PC-3 (cell line): ENCODE measurements around the gene NTF3. TPM values are rescaled to one million over a fixed set of nuclear protein-coding genes. Genes with fewer than 3 reads are reported as not detected.

ENCODE experiments used
- ATAC-seq: fragments of 200-7000 bp; cut with Tn5 transposase; 2 replicates; pipeline ENCODE4 v1.9.1; 2020; ENCODE audit warnings: mild to moderate bottlenecking, moderate library complexity
- BruUV-seq: library from RNA; stranded (reverse); fragments of 400-500 nt; replicated peaks from 2 replicates; lab custom pipeline; 2021; lab: Mats Ljungman, UMichigan
- CTCF ChIA-PET: fragments of 300-600 bp; sonication (Branson Sonifier 250); formaldehyde crosslinking; loops from one replicate; lab custom pipeline; 2022; ENCODE audit warnings: antibody characterized with exemption; lab: Charles Lee
- POLR2A ChIA-PET: fragments of 300-600 bp; sonication (Branson Sonifier 250); formaldehyde crosslinking; loops from one replicate; lab custom pipeline; 2022; ENCODE audit warnings: antibody characterized with exemption; ENCODE audit not compliant: unreplicated experiment; lab: Charles Lee
- DNase-seq: peaks from one replicate; pipeline ENCODE4 v3.0.0-alpha.2; 2015
- H2AFZ ChIP-seq: fragments of 300-600 bp; sonication (generic); 2 replicates; pipeline ENCODE4 v1.6.0; 2016; ENCODE audit warnings: antibody characterized with exemption, low read length
- H3F3A ChIP-seq: fragments of 300-600 bp; sonication (generic); one replicate; pipeline ENCODE4 v1.6.0; 2017; ENCODE audit warnings: antibody characterized with exemption, low read length, control low read depth, mild to moderate bottlenecking; ENCODE audit not compliant: unreplicated experiment
- H3K27ac ChIP-seq: fragments of 300-600 bp; sonication (generic); 2 replicates; pipeline ENCODE4 v1.5.1; 2016; ENCODE audit warnings: mild to moderate bottlenecking, low read length
- H3K27me3 ChIP-seq: fragments of 300-600 bp; sonication (generic); 2 replicates; pipeline ENCODE4 v1.6.1; 2016; ENCODE audit warnings: low read length, mixed read lengths
- H3K36me3 ChIP-seq: fragments of 300-600 bp; sonication (generic); 2 replicates; pipeline ENCODE4 v1.6.1; 2016; ENCODE audit warnings: low read depth, mixed run types, low read length, mixed read lengths
- H3K4me1 ChIP-seq: fragments of 300-600 bp; sonication (generic); 2 replicates; pipeline ENCODE4 v1.5.1; 2016; ENCODE audit warnings: low read length; ENCODE audit not compliant: insufficient read depth
- H3K4me2 ChIP-seq: fragments of 300-600 bp; sonication (generic); 2 replicates; pipeline ENCODE4 v1.6.0; 2016; ENCODE audit warnings: low read length
- H3K4me3 ChIP-seq: fragments of 300-600 bp; sonication (generic); 2 replicates; pipeline ENCODE4 v1.5.1; 2016; ENCODE audit warnings: mild to moderate bottlenecking, low read length, mixed read lengths
- H3K79me2 ChIP-seq: fragments of 300-600 bp; sonication (generic); 2 replicates; pipeline ENCODE4 v1.6.1; 2017; ENCODE audit warnings: low read length, mixed read lengths
- H3K9ac ChIP-seq: fragments of 300-600 bp; sonication (generic); 2 replicates; pipeline ENCODE4 v1.6.0; 2016; ENCODE audit warnings: mild to moderate bottlenecking, low read length
- H3K9me2 ChIP-seq: fragments of 300-600 bp; sonication (generic); replicated peaks from 2 replicates; pipeline ENCODE4 v1.6.1; 2016; ENCODE audit warnings: mixed run types, low read length, mixed read lengths
- H3K9me3 ChIP-seq: fragments of 300-600 bp; sonication (generic); 2 replicates; pipeline ENCODE4 v1.6.1; 2016; ENCODE audit warnings: low read length, mixed read lengths
- H4K20me1 ChIP-seq: fragments of 300-600 bp; sonication (generic); 2 replicates; pipeline ENCODE4 v1.6.1; 2016; ENCODE audit warnings: low read length, mixed read lengths
- EZH2 ChIP-seq: fragments of 300-600 bp; sonication (generic); IDR thresholded peaks from one replicate; pipeline ENCODE4 v1.6.1; 2017; ENCODE audit warnings: antibody characterized with exemption, mild to moderate bottlenecking, low read length; ENCODE audit not compliant: unreplicated experiment
- EZH2phosphoT487 ChIP-seq: fragments of 300-600 bp; sonication (generic); IDR thresholded peaks from 2 replicates; pipeline ENCODE4 v1.6.1; 2018; ENCODE audit warnings: mild to moderate bottlenecking, antibody characterized with exemption, low read length, borderline replicate concordance
- intact Hi-C: fragments of 100-400 bp; cut with micrococcal nuclease; formaldehyde crosslinking; loops from 2 replicates; pipeline ENCODE4 v1.9.0; 2023
- total RNA-seq: library from RNA; depleted of rRNA; stranded (reverse); fragments of >200 nt; gene quantifications from 2 replicates; pipeline ENCODE4 v1.2.3, GENCODE V29; 2014
- TF ChIP-seq, protein P1 (sequence below): fragments of 300-600 bp; sonication (generic); conservative IDR thresholded peaks from 2 replicates; pipeline ENCODE4 v1.5.1; 2017; ENCODE audit warnings: antibody characterized with exemption, low read depth, mild to moderate bottlenecking, low read length

Gene NTF3
- total RNA-seq, 1 experiment from 2014 or later: not detected

DNA sequence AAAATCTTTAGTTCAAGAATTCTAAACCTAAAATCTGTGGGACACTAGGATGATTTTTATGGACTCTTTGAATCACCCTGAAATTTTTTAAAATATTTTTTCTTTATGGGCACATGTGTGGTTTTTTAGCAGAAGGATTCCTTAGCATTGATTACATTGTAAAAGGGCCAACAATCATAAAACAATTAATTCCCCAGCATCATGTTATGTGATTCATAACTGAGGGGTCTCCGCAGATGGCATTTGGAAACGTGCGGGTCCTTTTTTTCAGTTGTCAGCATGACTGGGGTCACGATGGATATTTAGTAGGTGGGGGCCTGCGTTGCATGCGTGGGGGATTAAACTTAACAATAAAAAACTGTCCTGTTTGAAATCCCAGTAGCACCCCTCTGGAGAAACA lies 52.5 kb downstream of the NTF3 start:
- intact Hi-C loops: no loop called here
- ChIA-PET CTCF (no interaction called here), POLR2A (no interaction called here)
- Histone ChIP-seq H2AFZ (no peak overlapping the region), H3K27ac (no peak overlapping the region), H3K9me3 (no peaks in the 10 kb centered on the region), H3K9me2 (no peaks in the 10 kb centered on the region), H3K4me2 (no peak overlapping the region), H3K79me2 (no peaks in the 10 kb centered on the region), H3K4me1 (no peaks in the 10 kb centered on the region), H3K9ac (no peak overlapping the region), H3K27me3 (no peaks in the 10 kb centered on the region), H3K36me3 (no peaks in the 10 kb centered on the region), H4K20me1 (no peaks in the 10 kb centered on the region), H3F3A (no peaks in the 10 kb centered on the region), H3K4me3 (no peak overlapping the region)
- ATAC-seq (no peak), DNase-seq (no peak)
- no peak for TF ChIP-seq EZH2
- TF ChIP-seq EZH2phosphoT487: no peak
- TF ChIP-seq, protein P1, sequence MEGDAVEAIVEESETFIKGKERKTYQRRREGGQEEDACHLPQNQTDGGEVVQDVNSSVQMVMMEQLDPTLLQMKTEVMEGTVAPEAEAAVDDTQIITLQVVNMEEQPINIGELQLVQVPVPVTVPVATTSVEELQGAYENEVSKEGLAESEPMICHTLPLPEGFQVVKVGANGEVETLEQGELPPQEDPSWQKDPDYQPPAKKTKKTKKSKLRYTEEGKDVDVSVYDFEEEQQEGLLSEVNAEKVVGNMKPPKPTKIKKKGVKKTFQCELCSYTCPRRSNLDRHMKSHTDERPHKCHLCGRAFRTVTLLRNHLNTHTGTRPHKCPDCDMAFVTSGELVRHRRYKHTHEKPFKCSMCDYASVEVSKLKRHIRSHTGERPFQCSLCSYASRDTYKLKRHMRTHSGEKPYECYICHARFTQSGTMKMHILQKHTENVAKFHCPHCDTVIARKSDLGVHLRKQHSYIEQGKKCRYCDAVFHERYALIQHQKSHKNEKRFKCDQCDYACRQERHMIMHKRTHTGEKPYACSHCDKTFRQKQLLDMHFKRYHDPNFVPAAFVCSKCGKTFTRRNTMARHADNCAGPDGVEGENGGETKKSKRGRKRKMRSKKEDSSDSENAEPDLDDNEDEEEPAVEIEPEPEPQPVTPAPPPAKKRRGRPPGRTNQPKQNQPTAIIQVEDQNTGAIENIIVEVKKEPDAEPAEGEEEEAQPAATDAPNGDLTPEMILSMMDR: no peak
- BruUV-seq: no TSS peak

GRCh38 chr12:5485454-5485853 lies 53.5 kb downstream of the NTF3 start:
- H2AFZ ChIP-seq: no peak overlapping the region
- no peaks in the 10 kb centered on the region for H3K4me1 ChIP-seq
- no peaks in the 10 kb centered on the region for H3K9me3 ChIP-seq
- no peaks in the 10 kb centered on the region; the same call in 1 of the 2 replicates for H3K27me3 ChIP-seq
- no peaks in the 10 kb centered on the region for H3F3A ChIP-seq
- no peak overlapping the region for H3K4me3 ChIP-seq
- H4K20me1 ChIP-seq: no peaks in the 10 kb centered on the region
- no peak overlapping the region for H3K9ac ChIP-seq
- DNase-seq (no peak), ATAC-seq (no peak)
- H3K27ac ChIP-seq: no peak overlapping the region
- no TSS peak for BruUV-seq
- TF ChIP-seq, protein P1: no peak
- TF ChIP-seq EZH2phosphoT487: no peak
- TF ChIP-seq EZH2: no peak
- ChIA-PET CTCF (no interaction called here), POLR2A (no interaction called here)
- no peak overlapping the region for H3K4me2 ChIP-seq
- intact Hi-C loops: no loop called here
- no peaks in the 10 kb centered on the region for H3K36me3 ChIP-seq
- H3K9me2 ChIP-seq: no peaks in the 10 kb centered on the region
- no peaks in the 10 kb centered on the region for H3K79me2 ChIP-seq

DNA sequence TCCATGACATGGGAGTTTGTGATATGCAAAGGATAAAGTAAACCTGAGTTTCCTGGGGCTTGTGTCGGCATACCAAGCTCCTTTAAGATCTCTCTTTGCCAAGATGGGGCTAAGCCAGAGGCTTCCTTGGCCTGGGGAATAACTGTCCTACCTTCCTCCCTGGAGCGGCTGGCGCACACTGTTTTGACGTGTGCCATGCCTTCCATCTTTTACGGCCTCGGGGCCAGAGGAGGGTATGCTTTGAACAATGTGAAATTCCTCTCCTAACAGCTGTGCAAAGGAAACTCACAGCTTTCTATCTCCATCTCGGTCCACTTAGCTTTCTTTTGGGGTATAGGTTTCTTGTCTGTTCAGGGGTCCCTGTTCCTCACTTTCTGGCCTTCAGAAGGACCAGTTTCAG lies 55.2 kb downstream of the NTF3 start:
- CTCF ChIA-PET: no interaction called here
- no peaks in the 10 kb centered on the region for H3K79me2 ChIP-seq
- no peaks in the 10 kb centered on the region for H3K9me2 ChIP-seq
- DNase-seq: no peak
- TF ChIP-seq EZH2phosphoT487 (no peak), EZH2 (no peak)
- TF ChIP-seq, protein P1: no peak
- H3K9me3 ChIP-seq: no peaks in the 10 kb centered on the region
- no peak overlapping the region for H3K4me2 ChIP-seq
- H2AFZ ChIP-seq: no peak overlapping the region
- no peak overlapping the region for H3K27ac ChIP-seq
- no peaks in the 10 kb centered on the region for H3K4me1 ChIP-seq
- H3K4me3 ChIP-seq: no peak overlapping the region
- POLR2A ChIA-PET: no interaction called here
- no peak overlapping the region for H3K9ac ChIP-seq
- BruUV-seq: no TSS peak
- no peaks in the 10 kb centered on the region for H3K36me3 ChIP-seq
- H3F3A ChIP-seq: no peaks in the 10 kb centered on the region
- no peak for ATAC-seq
- H4K20me1 ChIP-seq: no peaks in the 10 kb centered on the region
- no peaks in the 10 kb centered on the region; the same call in 1 of the 2 replicates for H3K27me3 ChIP-seq
- intact Hi-C loops: no loop called here
